ELF-1 (cell line): ENCODE results near the gene NACC2.
A peak's percentile ranks its signal among the peaks of the same experiment; 100 is the strongest.

Experiments
- DNase-seq: peaks from one replicate; pipeline ENCODE4 v3.0.0-alpha.2; 2016; ENCODE audit warnings: low read depth, low spot score

The NACC2 gene

GRCh38 chr9:136129176-136129575 lies 34.1 kb upstream of the NACC2 start:
- no peak for DNase-seq

GRCh38 chr9:136128436-136128835 lies 33.3 kb upstream of the NACC2 start:
- no peak for DNase-seq

- no peak for DNase-seq
These were observed 32.2 kb upstream of the NACC2 start for GRCh38 chr9:136127313-136127712.

- no peak for DNase-seq
These were observed 30.0 kb upstream of the NACC2 start for GRCh38 chr9:136124976-136125692.

GRCh38 chr9:136122425-136123383 lies 27.6 kb upstream of the NACC2 start:
- peak; percentile 76 for DNase-seq

- DNase-seq = no peak
These were observed 26.7 kb upstream of the NACC2 start for GRCh38 chr9:136121801-136122200.

- no peak for DNase-seq
These were observed 25.4 kb upstream of the NACC2 start for GRCh38 chr9:136120438-136120844.

- DNase-seq = no peak
These were observed 24.8 kb upstream of the NACC2 start for GRCh38 chr9:136119883-136120393.

GRCh38 chr9:136119061-136119882 lies 24.2 kb upstream of the NACC2 start:
- peak; percentile 89 for DNase-seq

- DNase-seq = peak; percentile 96
These were observed 23.4 kb upstream of the NACC2 start, which contains the start of gene TMEM250 for GRCh38 chr9:136118320-136119060. TMEM250 (minus strand) TSS chr9:136118875; CDS start chr9:136116900, 1,975 bp downstream.

- DNase-seq = no peak
These were observed 22.8 kb upstream of the NACC2 start for GRCh38 chr9:136117916-136118319.

- no peak for DNase-seq
These were observed 22.3 kb upstream of the NACC2 start for GRCh38 chr9:136117291-136117915.

GRCh38 chr9:136116360-136117098 lies 21.4 kb upstream of the NACC2 start:
- DNase-seq = no peak

- DNase-seq = no peak
These were observed 20.7 kb upstream of the NACC2 start for GRCh38 chr9:136115641-136116359.

- DNase-seq = no peak
These were observed 20.1 kb upstream of the NACC2 start for GRCh38 chr9:136115206-136115605.

- no peak for DNase-seq
These were observed 19.5 kb upstream of the NACC2 start for GRCh38 chr9:136114610-136115009.

GRCh38 chr9:136112541-136112940 lies 17.5 kb upstream of the NACC2 start:
- no peak for DNase-seq

GRCh38 chr9:136111910-136112309 lies 16.8 kb upstream of the NACC2 start:
- DNase-seq = no peak

GRCh38 chr9:136111190-136111589 lies 16.1 kb upstream of the NACC2 start:
- no peak for DNase-seq
